Effector memory CD8-positive, alpha-beta T cell (primary cell): ENCODE measurements around the gene DEPDC4.
"Not testable (repeated sequence)": the region's sequence is repeated elsewhere in the genome, so short reads cannot be mapped to it uniquely, and the experiment has no call there.

Experiments used
- ATAC-seq: fragments of 150-1000 bp; cut with Tn5 transposase; replicated peaks from 2 replicates; pipeline ENCODE4 v1.10.0; 2021; ENCODE audit warnings: mild to moderate bottlenecking, moderate library complexity
- DNase-seq, 3 experiments: peaks; one replicate each; pipeline ENCODE4 v3.0.0; 2021
- H3K27ac Mint-ChIP-seq, 2 donors: one replicate each; pipeline ENCODE4 v1.8.0; 2022; ENCODE audit warnings: mild to moderate bottlenecking in 2 of 2, mixed read lengths in 2 of 2, moderate library complexity in 2 of 2
- H3K27me3 Mint-ChIP-seq, 2 donors: one replicate each; pipeline ENCODE4 v1.8.0; 2022; ENCODE audit warnings: mixed read lengths in 2 of 2
- H3K36me3 Mint-ChIP-seq: one replicate; pipeline ENCODE4 v1.8.0; 2022; ENCODE audit warnings: mild to moderate bottlenecking, moderate library complexity, mixed read lengths; ENCODE audit not compliant: insufficient read depth
- H3K4me1 Mint-ChIP-seq, 2 donors: one replicate each; pipeline ENCODE4 v1.8.0; 2022; ENCODE audit warnings: low read depth in 2 of 2, mixed read lengths in 2 of 2
- H3K4me3 Mint-ChIP-seq, 2 donors: one replicate each; pipeline ENCODE4 v1.8.0; 2022; ENCODE audit warnings: mild to moderate bottlenecking in 2 of 2, mixed read lengths in 2 of 2, moderate library complexity in 2 of 2
- H3K9me3 Mint-ChIP-seq, 2 donors: one replicate each; pipeline ENCODE4 v1.8.0; 2022; ENCODE audit warnings: mixed read lengths in 2 of 2

Gene DEPDC4

DNA sequence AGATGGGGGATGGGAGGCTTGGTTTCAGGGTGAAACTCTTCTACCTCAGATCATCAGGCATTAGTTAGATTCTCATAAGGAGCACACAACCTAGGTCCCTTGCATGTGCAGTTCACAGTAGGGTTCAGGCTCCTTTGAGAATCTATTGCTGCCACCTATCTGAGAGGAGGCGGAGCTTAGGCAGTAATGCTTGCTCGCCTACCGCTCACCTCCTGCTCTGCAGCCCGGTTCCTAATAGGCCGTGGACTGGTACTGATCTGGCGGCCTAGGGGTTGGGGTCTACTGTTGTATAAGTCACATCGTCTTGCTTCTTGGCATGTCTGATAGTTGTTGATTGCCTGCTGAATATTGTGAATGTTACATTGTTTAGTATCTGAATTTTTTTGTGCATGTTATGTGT lies 12.3 kb upstream of the DEPDC4 start:
- H3K36me3 Mint-ChIP-seq = no peaks in the 10 kb centered on the region
- H3K4me1 Mint-ChIP-seq = peaks cover 21 to 29% of the 10 kb centered on the region in 2 donors
- no peaks in the 10 kb centered on the region for H3K9me3 Mint-ChIP-seq
- DNase-seq (no peak), ATAC-seq (no peak)
- H3K4me3 Mint-ChIP-seq = no peak overlapping the region
- peak overlapping the region in 1 of 2 donors; percentile 33 for H3K27ac Mint-ChIP-seq
- H3K27me3 Mint-ChIP-seq = no peaks in the 10 kb centered on the region

DNA sequence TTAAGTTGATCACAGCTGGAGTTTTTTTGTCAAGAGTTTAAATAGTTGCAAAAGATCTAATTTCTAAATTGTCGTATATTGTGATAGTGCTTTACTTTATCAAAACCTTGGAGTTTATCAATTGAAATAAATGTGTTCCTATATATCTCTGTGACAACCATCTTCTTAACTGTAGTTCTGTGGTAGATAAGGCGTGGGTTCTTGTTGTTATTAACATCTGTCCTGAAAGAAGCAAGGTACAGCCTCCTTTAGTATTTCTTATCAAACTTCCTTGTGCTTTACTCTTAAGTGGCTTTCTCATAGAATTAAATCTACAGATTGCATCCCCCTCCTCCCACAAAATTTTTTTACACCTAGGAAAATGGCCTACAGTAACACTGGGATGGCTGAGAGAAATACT lies 7.4 kb upstream of the DEPDC4 start:
- Mint-ChIP-seq H3K9me3 (no peaks in the 10 kb centered on the region), H3K4me1 (peaks cover 31 to 44% of the 10 kb centered on the region in 2 donors), H3K4me3 (no peak overlapping the region), H3K36me3 (peaks cover 4% of the 10 kb centered on the region), H3K27ac (no peak overlapping the region), H3K27me3 (no peaks in the 10 kb centered on the region)
- no peak for DNase-seq
- ATAC-seq = no peak

DNA sequence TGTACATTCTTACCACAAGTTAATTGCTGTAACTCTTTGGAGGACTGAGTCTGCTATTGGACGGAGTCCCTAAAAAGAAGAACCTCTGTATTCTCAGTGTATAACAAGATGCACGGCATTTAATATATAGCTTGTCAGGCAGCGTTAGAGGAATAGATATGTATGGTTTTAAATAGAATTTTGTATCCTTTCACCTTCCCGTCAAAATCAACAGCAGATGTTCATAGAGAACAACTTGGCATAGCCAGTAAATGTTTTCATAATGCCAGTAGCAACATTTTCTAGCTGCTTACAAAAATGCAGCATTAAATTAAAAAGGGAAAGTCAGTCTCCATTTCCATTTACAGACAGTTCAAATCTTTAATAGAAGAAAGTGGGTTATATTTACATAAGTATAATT lies 6.9 kb upstream of the DEPDC4 start:
- H3K4me1 Mint-ChIP-seq = peaks cover 31 to 44% of the 10 kb centered on the region in 2 donors
- no peaks in the 10 kb centered on the region for H3K9me3 Mint-ChIP-seq
- no peaks in the 10 kb centered on the region for H3K27me3 Mint-ChIP-seq
- H3K4me3 Mint-ChIP-seq = no peak overlapping the region
- ATAC-seq (no peak), DNase-seq (no peak)
- H3K27ac Mint-ChIP-seq = peak overlapping the region in 1 of 2 donors; percentile 12
- peaks cover 4% of the 10 kb centered on the region for H3K36me3 Mint-ChIP-seq

DNA sequence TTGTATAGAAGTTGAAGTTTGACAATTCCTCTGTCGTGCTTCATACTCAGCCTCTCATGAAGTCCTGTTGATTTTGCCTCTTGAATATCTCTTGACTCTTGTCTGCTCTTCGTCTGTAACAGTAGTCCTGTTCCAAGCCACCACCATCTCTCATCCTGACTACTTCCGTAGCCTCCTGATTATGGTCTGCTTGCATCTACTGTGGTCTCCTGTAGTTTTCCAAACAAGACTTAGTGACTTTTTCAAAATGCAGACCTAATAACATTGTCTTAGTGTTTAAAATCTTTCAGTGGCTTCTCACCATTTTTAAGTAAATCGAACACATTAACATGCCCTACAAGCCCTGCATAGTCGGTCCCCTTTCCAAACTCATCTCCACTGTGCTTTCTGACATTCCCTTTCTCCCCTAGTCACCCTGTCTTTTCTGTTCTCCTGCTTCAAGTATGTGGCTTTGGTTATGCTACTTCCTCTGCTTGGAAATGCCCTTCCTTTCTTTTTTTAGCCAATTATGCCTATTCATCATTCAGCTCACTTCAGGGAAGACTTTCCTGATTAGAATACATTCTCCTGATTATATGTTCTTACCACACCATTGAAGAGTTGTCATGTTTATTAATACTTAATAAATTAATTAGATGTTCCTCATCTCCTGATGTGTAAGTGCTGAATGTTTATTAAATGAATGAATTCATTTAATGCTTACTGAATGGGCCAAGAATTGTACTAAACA lies 2.1 kb upstream of the DEPDC4 start:
- Mint-ChIP-seq H3K36me3 (peaks cover 15% of the 10 kb centered on the region), H3K4me3 (peak overlapping the region; percentile 99), H3K4me1 (peaks cover 25 to 44% of the 10 kb centered on the region in 2 donors), H3K27me3 (no peaks in the 10 kb centered on the region), H3K27ac (peak overlapping the region; percentile 65 to 99), H3K9me3 (no peaks in the 10 kb centered on the region)
- DNase-seq (no peak), ATAC-seq (no peak)

DNA sequence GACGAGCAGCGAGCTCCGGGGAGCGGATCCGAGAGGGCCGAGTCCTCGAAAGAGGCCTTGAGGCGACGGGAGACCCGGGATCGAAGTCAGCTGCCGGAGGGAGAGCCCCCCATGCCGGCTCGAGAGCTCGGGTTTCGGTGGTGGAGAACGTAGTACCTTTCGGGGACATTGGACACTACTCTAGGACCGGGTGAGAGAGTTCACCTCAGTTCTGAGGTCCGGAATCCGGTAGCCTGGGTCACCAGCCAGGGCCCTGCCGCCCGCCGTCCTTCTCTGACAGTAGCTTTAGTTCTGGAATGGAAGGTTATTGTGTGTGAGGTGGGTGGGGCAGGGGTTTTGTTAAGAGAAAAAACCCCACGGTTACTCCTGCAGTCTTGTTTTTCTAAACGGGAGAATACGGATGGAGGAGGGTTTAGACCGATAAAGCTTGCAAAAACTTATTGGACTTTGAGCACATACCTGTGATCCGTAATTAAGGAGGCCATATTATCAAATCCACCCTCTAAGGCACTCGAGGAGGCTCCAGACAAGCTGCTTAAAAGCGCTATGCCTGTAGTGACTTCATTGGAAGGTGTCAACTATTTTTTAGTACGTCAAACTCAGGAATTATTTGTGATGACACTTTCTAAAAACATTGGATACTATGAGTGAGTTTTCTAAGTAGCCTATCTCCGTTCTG lies 863 bp upstream of the DEPDC4 start:
- Mint-ChIP-seq H3K27me3 (no peaks in the 10 kb centered on the region), H3K36me3 (peaks cover 12% of the 10 kb centered on the region), H3K9me3 (no peaks in the 10 kb centered on the region), H3K4me3 (peak overlapping the region; percentile 99), H3K4me1 (peaks cover 18 to 38% of the 10 kb centered on the region in 2 donors), H3K27ac (peak overlapping the region; percentile 98 to 99)
- ATAC-seq (no peak), DNase-seq (peak in 1 of 3 experiments; percentile 8)

DNA sequence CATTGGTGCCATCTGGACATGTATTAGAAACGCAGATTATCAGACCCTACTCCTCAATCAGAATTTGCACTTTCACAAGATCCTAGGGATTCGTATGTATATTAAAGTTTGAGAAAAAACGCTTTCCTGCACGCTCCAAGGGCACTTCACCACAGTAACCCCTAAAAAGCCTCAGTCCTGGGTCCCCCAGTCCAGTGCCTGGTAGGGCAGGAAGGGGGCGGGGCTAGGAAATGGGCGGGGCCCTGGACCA lies 369 bp downstream of the DEPDC4 start:
- no peaks in the 10 kb centered on the region for H3K27me3 Mint-ChIP-seq
- DNase-seq = no peak

DNA sequence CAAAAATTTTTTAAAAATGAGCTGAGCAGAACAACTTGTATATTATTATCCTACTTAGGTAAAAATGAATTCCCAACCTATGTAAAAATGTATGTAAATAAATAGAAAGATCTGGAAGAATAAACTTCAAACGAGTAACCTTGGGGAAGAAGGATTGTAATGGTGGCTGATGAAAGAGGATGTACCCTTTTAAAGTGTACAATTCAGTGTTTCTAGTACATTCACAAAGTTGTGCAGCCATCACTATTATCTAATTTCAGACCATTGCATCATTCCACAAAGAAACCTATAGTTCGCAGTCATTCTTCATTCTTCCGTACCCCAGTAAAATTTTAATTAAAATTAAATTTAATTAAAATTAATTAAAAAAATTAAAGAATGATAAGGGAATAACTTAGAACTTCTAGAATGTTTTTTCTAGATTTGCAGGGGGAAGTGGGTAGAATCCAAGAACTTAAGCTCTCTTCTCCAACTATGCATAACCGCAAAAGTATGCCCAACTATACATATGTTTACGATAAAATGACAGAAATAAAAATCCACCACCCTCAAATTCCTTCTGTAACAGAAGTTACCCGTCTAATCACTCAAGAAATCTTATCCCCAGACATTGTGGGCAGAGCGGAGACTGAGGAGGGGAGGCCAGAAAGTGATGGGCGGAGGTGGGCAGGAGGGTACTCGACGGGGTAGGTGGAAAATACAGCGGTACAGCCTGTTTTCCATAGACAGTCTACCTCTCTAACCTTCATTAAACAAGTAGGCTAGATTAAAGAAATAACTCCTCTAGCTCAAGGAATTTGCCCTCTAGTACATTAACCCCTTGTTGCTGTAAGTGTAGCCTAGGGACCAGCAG lies 921 bp downstream of the DEPDC4 start:
- DNase-seq = no peak
- peaks cover 11% of the 10 kb centered on the region for H3K36me3 Mint-ChIP-seq
- no peak for ATAC-seq
- H3K4me3 Mint-ChIP-seq = peak overlapping the region; percentile 99
- H3K4me1 Mint-ChIP-seq = peaks cover 15 to 27% of the 10 kb centered on the region in 2 donors
- no peaks in the 10 kb centered on the region for H3K9me3 Mint-ChIP-seq
- peak overlapping the region in 1 of 2 donors; percentile 98 for H3K27ac Mint-ChIP-seq
- no peaks in the 10 kb centered on the region for H3K27me3 Mint-ChIP-seq

More for the DNA sequence above, 369 bp downstream of the DEPDC4 start:
- H3K4me1 Mint-ChIP-seq = peaks cover 16 to 30% of the 10 kb centered on the region in 2 donors
- peak; percentile 76 for ATAC-seq
- peak overlapping the region; percentile 98 to 99 for H3K27ac Mint-ChIP-seq
- peaks cover 11% of the 10 kb centered on the region for H3K36me3 Mint-ChIP-seq
- no peaks in the 10 kb centered on the region for H3K9me3 Mint-ChIP-seq
- peak overlapping the region; percentile 99 for H3K4me3 Mint-ChIP-seq

DNA sequence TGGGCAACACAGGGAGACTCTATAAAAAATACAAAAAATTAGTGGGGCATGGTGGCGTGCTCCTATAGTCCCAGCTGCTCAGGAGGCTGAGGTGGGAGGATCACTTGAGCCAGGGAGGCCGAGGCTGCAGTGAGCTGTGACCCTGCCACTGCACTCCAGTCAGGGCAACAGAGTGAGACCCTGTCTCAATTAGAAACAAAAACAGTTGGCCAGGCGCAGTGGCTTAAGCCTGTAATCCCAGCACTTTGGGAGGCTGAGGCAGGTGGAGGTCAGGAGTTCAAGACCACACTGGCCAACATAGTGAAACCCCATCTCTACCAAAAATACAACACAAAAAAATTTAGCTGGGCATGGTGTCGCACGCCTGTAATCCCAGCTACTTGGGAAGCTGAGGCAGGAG lies 1.8 kb downstream of the DEPDC4 start:
- Mint-ChIP-seq H3K4me1 (peaks cover 15 to 24% of the 10 kb centered on the region in 2 donors), H3K36me3 (peaks cover 11% of the 10 kb centered on the region)
- H3K4me3 Mint-ChIP-seq, H3K27ac Mint-ChIP-seq, ATAC-seq, H3K27me3 Mint-ChIP-seq, H3K9me3 Mint-ChIP-seq, DNase-seq: not testable (repeated sequence)

DNA sequence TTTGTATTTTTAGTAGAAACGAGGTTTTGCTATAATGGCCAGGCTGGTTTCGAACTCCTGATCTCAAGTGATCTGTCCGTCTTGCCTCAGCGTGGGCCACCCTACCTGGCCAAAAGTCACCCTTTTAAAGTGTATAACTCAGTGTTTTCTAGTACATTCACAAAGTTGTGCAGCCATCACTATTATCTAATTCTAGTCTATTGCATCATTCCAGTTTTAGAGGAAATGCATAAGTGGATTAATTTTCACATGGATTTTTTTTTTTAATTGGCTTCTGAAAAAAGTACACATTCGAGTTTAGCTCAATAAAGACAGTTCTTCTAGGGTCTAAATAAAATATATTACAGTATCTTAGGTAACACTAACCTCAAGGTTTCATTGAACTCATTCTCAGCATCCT lies 3.7 kb downstream of the DEPDC4 start:
- peaks cover 3 to 7% of the 10 kb centered on the region in 2 donors for H3K4me1 Mint-ChIP-seq

DNA sequence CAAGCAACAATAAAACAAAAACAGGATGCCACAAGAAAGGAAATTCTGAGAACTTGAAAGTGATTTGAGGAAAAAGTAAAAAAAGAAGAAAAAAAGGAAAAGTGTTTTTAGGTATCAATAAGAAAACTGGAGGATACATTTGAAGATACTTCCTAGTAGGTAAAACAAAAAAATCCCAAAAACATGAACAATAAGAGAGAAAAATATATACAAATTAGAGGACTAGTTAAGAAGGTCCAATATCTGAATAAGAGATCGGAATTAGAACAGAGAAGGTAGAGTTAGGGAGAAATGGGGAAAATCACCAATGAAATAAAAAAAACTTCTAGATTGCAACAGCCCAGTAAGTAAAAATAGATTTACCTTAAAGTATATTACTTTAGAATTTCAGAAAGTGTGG lies 8.8 kb downstream of the DEPDC4 start:
- ATAC-seq (no peak), DNase-seq (no peak)
- Mint-ChIP-seq H3K4me1 (no peaks in the 10 kb centered on the region), H3K27me3 (no peaks in the 10 kb centered on the region), H3K27ac (no peak overlapping the region), H3K9me3 (no peaks in the 10 kb centered on the region), H3K36me3 (no peaks in the 10 kb centered on the region), H3K4me3 (no peak overlapping the region)

More for the DNA sequence above, 3.7 kb downstream of the DEPDC4 start:
- Mint-ChIP-seq H3K36me3 (peaks cover 11% of the 10 kb centered on the region), H3K4me3 (no peak overlapping the region), H3K27ac (no peak overlapping the region), H3K9me3 (no peaks in the 10 kb centered on the region), H3K27me3 (no peaks in the 10 kb centered on the region)
- DNase-seq = no peak
- ATAC-seq = no peak

DNA sequence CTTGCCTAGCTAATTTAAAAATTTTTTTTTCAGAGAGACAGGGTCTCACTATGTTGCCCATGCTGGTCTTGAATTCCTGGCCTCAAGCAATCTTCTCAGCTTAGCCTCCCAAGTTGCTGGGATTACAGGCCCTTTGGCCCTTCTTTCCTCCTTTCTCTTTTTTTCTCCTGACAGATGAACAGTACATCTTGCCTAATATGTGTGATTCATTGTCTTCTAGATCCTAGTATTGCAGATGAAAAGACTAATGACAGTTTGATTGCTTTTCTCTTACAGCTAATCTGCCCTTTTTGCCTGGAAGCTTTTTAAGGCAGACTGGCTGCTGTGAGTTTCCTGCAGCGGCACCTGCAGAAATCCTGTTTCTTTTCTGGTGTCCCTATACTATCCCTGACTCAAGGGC lies 12.0 kb downstream of the DEPDC4 start:
- no peak overlapping the region for H3K4me3 Mint-ChIP-seq
- H3K27ac Mint-ChIP-seq = no peak overlapping the region
- ATAC-seq = no peak

DNA sequence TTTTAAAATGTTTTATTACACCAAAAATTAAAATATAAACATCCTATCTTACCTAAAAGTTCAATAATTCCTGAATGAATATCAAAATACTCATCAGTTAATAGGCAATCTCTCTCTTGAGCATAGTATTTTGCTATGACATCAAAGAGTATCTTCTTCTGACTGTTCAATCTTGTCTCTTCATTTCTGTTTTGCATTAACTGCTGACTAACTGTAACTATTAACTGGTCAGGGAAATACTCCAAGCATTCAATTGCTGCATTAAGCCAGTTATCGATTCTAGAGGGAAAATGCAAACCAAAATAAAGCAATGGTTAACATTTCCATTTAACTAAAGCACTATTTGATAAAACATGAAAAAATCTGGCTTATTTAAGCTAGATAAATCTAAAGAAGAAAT lies 13.4 kb downstream of the DEPDC4 start:
- Mint-ChIP-seq H3K27ac (no peak overlapping the region), H3K27me3 (no peaks in the 10 kb centered on the region), H3K4me3 (no peak overlapping the region), H3K9me3 (no peaks in the 10 kb centered on the region), H3K36me3 (no peaks in the 10 kb centered on the region), H3K4me1 (no peaks in the 10 kb centered on the region)
- ATAC-seq = no peak
- no peak for DNase-seq

More for the DNA sequence above, 12.0 kb downstream of the DEPDC4 start:
- Mint-ChIP-seq H3K4me1 (no peaks in the 10 kb centered on the region), H3K27me3 (no peaks in the 10 kb centered on the region), H3K9me3 (no peaks in the 10 kb centered on the region), H3K36me3 (no peaks in the 10 kb centered on the region)
- no peak for DNase-seq

DNA sequence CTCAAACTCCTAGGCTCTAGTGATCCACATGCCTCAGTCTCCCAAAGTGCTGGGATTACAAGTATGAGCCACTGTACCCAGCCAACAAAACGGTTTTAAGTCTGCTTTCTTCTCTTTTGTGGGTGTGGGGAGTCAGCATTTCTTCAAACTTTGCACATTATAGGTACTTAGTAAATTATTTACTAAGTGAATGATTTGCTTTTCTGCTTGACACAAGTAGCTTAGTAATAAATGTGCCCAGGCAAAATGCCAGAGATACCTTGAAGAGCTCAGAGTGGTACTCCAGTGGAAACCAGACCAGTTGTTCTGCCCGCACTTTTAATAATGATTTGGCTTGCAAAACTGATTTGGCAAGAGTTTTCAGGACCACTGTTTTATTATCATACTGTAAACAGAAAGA lies 15.0 kb downstream of the DEPDC4 start:
- ATAC-seq = no peak
- no peaks in the 10 kb centered on the region for H3K27me3 Mint-ChIP-seq
- H3K27ac Mint-ChIP-seq = no peak overlapping the region
- no peak overlapping the region for H3K4me3 Mint-ChIP-seq
- H3K4me1 Mint-ChIP-seq = no peaks in the 10 kb centered on the region
- DNase-seq = no peak
- H3K9me3 Mint-ChIP-seq = no peaks in the 10 kb centered on the region
- H3K36me3 Mint-ChIP-seq = no peaks in the 10 kb centered on the region
